ENCODE data around the gene CCDC71. TPM values are rescaled to one million over a fixed set of nuclear protein-coding genes. Genes with fewer than 3 reads are reported as not detected.

Gene CCDC71
- total and polyA plus RNA-seq, 2 experiments from 2014 or later, result 0.39 to 59.2 TPM

- peaks cover 8% of the 10 kb centered on the region for H3K36me3 ChIP-seq
- no peak for TF ChIP-seq CTCF (IDR thresholded peaks at IDR 0.05; ENCODE audit: low read depth, low read length)
- H3K4me1 ChIP-seq (ENCODE audit: low read depth), result peaks cover 15% of the 10 kb centered on the region
- H3K4me3 ChIP-seq, result no peak overlapping the region
- no peaks in the 10 kb centered on the region for H3K27me3 ChIP-seq
- no peak overlapping the region for H3K27ac ChIP-seq
- no peaks in the 10 kb centered on the region for H3K9me3 ChIP-seq (ENCODE audit: low read depth)
- DNase-seq (ENCODE audit: low read depth in 1 of 2, low spot score in 1 of 2), result no peak
Observed at GRCh38 chr3:49131040-49131439, 35.1 kb downstream of the CCDC71 start.

DNA sequence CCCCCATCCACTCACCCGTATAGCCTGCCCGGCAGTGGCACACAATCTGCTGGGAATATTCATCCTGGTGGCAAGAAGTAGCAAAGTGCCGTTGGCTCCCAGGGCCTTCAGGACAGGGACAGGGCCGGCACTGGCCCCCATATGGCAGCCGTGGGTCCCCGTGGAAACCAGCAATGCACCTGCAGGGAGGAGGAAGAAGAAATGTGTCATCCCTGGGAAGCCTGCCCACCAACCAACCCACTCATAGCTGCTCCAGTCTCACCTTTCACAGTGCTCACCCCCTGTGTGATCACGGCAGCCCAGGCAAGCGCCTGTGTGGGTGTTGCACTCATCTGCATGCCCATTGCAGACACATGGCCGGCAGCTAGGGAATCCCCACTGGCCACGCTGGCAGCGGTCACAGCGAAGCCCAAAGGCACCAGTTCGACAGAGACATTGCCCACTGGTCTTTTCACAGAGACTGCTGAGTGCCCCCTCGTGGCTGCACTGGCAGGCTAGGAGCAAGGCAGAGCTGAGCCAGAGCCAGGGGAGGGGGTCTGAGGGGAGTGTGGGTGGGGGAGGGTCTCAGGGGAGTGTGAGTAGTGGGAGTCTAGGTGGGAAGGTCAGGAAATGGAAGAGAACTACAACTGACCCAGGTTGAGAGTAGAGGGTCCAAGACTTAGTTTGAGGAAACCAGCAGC is 41.0 kb downstream of the CCDC71 start:
- Histone ChIP-seq H3K27me3 (no peaks in the 10 kb centered on the region), H3K27ac (no peak overlapping the region), H3K4me1 (ENCODE audit: low read depth) (no peaks in the 10 kb centered on the region), H3K4me3 (no peak overlapping the region), H3K9me3 (ENCODE audit: low read depth) (no peaks in the 10 kb centered on the region), H3K36me3 (peaks cover 36% of the 10 kb centered on the region)
- no peak for TF ChIP-seq CTCF (IDR thresholded peaks at IDR 0.05; ENCODE audit: low read depth, low read length)
- no peak for DNase-seq (ENCODE audit: low read depth in 1 of 2, low spot score in 1 of 2)

DNA sequence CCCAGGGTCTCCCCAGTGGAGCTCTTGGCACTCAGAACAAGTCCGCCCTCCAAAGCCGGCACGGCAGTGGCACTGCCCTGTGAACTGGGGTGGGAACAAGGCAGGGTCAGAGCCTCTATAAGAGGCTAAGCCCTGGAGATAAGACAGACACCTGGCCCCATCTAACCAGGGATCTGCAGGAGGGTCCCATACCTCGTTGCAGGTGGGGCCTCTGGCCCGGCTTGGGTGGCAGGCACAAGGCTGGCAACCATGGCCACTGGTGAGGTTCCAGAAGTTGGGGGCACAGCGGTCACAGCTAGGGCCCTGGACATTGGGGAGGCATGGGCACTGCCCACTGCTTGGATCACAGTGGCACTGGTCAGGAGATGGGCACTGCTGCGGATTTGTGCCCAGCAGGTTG is 41.9 kb downstream of the CCDC71 start:
- no peak for TF ChIP-seq CTCF (IDR thresholded peaks at IDR 0.05; ENCODE audit: low read depth, low read length)
- no peak for DNase-seq (ENCODE audit: low read depth in 1 of 2, low spot score in 1 of 2)
- Histone ChIP-seq H3K4me3 (no peak overlapping the region), H3K27ac (no peak overlapping the region), H3K36me3 (peaks cover 36% of the 10 kb centered on the region), H3K27me3 (no peaks in the 10 kb centered on the region), H3K4me1 (ENCODE audit: low read depth) (peaks cover 6% of the 10 kb centered on the region), H3K9me3 (ENCODE audit: low read depth) (no peaks in the 10 kb centered on the region)

DNA sequence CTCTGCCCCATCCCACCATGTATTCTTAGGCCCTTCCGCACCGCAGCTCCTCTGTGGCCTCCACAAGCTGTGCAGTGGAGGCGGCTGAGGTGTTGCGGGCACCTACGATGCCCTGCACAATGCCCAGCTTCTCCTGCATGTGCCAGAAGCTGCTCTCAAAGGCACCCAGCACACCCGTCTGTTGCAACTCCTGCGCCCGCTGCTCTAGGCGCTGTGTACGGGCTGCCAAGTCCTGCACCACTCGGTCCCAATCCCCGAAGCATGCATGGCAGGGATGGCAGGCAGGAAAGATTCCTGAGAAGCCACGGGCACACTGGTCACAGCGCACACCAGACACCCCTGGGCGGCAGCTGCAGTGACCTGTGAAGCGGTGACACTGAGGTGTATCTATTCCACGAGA is 42.4 kb downstream of the CCDC71 start:
- Histone ChIP-seq H3K36me3 (peaks cover 36% of the 10 kb centered on the region), H3K9me3 (ENCODE audit: low read depth) (no peaks in the 10 kb centered on the region)

DNA sequence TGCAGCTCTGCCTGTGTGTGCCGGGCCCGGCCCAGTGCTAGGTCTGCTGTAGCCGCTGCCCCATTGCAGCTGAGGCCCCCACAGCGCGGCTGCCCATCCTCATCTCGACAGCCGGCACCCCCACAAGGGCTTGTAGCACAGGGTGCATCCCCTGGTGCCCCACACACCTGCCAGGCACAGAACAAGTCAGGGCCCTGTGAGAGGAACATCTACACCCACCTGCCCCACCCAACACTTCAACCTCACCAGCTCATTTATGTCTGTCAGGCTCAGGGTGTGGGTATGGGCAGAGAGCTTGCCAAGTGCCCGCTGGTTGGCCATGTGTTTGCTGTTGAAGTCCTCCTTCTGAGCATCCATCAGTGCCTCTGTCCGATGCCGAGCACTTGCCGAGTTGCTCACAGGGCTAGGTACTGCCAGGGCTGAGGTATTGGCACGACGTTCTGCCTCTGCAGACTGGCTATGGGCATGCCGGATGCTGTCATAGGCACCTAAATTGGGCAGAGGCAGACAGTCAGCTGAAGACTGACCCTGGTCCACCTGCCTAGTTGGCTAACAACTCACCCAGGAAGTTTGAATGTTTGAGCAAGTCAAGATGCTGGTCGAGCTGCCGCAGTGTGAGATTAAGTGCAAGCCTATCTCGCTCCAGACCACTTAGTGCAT is 43.1 kb downstream of the CCDC71 start:
- Histone ChIP-seq H3K4me1 (ENCODE audit: low read depth) (peaks cover 10% of the 10 kb centered on the region), H3K27me3 (no peaks in the 10 kb centered on the region), H3K4me3 (no peak overlapping the region), H3K9me3 (ENCODE audit: low read depth) (no peaks in the 10 kb centered on the region), H3K36me3 (peaks cover 34% of the 10 kb centered on the region), H3K27ac (no peak overlapping the region)
- TF ChIP-seq CTCF (IDR thresholded peaks at IDR 0.05; ENCODE audit: low read depth, low read length), result no peak
- no peak for DNase-seq (ENCODE audit: low read depth in 1 of 2, low spot score in 1 of 2)

More for the DNA sequence above, 42.4 kb downstream of the CCDC71 start:
- H3K4me1 ChIP-seq (ENCODE audit: low read depth), result peaks cover 10% of the 10 kb centered on the region
- H3K27ac ChIP-seq, result no peak overlapping the region
- no peak overlapping the region for H3K4me3 ChIP-seq
- H3K27me3 ChIP-seq, result no peaks in the 10 kb centered on the region
- no peak for TF ChIP-seq CTCF (IDR thresholded peaks at IDR 0.05; ENCODE audit: low read depth, low read length)
- no peak for DNase-seq (ENCODE audit: low read depth in 1 of 2, low spot score in 1 of 2)
